Neutrophil (primary cell): ENCODE measurements around the gene TLL1.

Experiments used
- H3K27ac ChIP-seq: fragments of 200-600 bp; sonication (generic); 2 replicates; pipeline ENCODE4 v1.5.1; 2016; ENCODE audit warnings: mild to moderate bottlenecking, moderate library complexity
- H3K27me3 ChIP-seq: fragments of 200-600 bp; sonication (generic); 2 replicates; pipeline ENCODE4 v1.6.0; 2016; ENCODE audit warnings: mild to moderate bottlenecking
- H3K36me3 ChIP-seq: fragments of 200-600 bp; sonication (generic); 2 replicates; pipeline ENCODE4 v1.5.1; 2017
- H3K4me1 ChIP-seq, 2 experiments: fragments of 200-600 bp in 1 of 2; sonication (generic) in 1 of 2; 1 replicate in 1 of 2; 2 replicates in 1 of 2; pipeline versions ENCODE4 v1.5.1 to v1.6.1; 2013 to 2016; ENCODE audit warnings: low read depth in 1 of 2, low read length in 1 of 2, mild to moderate bottlenecking in 1 of 2, moderate library complexity in 1 of 2; ENCODE audit not compliant: control insufficient read depth in 1 of 2, insufficient read depth in 1 of 2
- H3K4me3 ChIP-seq, 2 experiments: fragments of 200-600 bp in 1 of 2; sonication (generic) in 1 of 2; 1 replicate in 1 of 2; 2 replicates in 1 of 2; pipeline ENCODE4 v1.5.1; 2013 to 2016; ENCODE audit warnings: low read depth in 1 of 2, low read length in 1 of 2, mild to moderate bottlenecking in 1 of 2, moderate library complexity in 1 of 2
- H3K9me3 ChIP-seq: fragments of 200-600 bp; sonication (generic); 2 replicates; pipeline ENCODE4 v1.5.1; 2016
- CTCF ChIP-seq: fragments of 200-600 bp; sonication (generic); IDR thresholded peaks from 2 replicates; pipeline ENCODE4 v1.5.1; 2016; ENCODE audit warnings: antibody characterized with exemption

The TLL1 gene

DNA sequence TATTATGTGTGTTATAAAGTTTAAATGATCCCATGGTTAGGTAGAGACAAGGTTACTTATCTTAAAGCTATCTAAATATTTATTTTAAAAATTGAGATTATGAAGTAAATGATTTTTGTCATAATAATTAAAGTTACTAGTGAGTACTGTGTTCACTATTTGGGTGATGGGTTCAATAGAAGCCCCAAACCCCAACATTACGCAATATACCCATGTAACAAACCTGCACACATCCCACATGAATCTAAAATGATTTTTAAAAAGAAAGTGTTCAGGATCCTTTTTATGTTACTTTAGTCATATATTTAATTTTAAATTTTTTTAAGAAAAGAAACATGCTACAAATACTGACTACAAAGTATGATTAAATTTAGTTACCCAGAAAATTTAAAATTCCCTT lies 193.9 kb downstream of the TLL1 start:
- Histone ChIP-seq H3K4me3 (no peak overlapping the region), H3K9me3 (no peaks in the 10 kb centered on the region), H3K27me3 (no peaks in the 10 kb centered on the region), H3K27ac (no peak overlapping the region), H3K36me3 (no peaks in the 10 kb centered on the region), H3K4me1 (no peaks in the 10 kb centered on the region)
- no peak for TF ChIP-seq CTCF

DNA sequence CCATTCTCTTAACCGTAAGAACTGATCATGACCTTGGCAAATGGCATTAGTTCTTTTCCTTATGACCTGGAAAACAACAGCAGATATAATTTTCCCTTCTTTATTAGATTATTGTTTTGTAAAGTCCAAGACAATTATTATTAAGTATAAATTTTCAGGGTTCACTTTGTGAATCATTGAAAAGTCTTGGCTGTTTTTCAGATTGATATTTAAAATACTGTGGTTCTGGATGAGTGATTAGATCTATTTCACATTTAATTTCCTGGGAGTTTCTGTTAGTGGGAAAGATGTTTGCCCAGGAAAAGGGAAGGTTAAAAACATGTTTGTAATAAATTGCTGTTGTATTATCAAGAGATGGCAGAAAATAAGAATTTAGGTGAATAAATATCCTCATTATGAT lies 194.9 kb downstream of the TLL1 start:
- Histone ChIP-seq H3K4me1 (no peaks in the 10 kb centered on the region), H3K4me3 (no peak overlapping the region), H3K27ac (no peak overlapping the region), H3K27me3 (no peaks in the 10 kb centered on the region), H3K36me3 (no peaks in the 10 kb centered on the region), H3K9me3 (no peaks in the 10 kb centered on the region)
- no peak for TF ChIP-seq CTCF

DNA sequence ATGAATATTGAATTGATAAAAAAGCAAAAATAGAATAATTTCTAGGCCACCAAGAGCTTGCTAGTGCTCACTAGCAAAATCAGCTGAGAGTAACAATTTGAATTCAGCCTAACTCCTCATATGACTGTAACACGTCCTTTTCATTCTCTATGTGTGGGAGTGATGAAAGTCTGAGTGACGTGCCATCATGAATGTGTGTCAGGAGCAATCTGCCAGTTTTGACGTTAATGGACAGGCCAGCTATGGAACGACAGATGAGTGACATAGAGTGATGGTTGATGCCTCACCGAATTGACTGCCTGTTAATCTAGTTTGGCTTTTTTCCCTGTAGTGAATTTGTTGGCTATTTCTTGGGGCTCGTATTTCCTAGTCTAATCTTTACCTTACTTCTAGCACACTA lies 200.7 kb downstream of the TLL1 start:
- H3K4me3 ChIP-seq, result no peak overlapping the region
- TF ChIP-seq CTCF, result no peak
- no peak overlapping the region for H3K27ac ChIP-seq
- no peaks in the 10 kb centered on the region for H3K4me1 ChIP-seq
- H3K9me3 ChIP-seq, result no peaks in the 10 kb centered on the region
- H3K27me3 ChIP-seq, result no peaks in the 10 kb centered on the region
- no peaks in the 10 kb centered on the region for H3K36me3 ChIP-seq

DNA sequence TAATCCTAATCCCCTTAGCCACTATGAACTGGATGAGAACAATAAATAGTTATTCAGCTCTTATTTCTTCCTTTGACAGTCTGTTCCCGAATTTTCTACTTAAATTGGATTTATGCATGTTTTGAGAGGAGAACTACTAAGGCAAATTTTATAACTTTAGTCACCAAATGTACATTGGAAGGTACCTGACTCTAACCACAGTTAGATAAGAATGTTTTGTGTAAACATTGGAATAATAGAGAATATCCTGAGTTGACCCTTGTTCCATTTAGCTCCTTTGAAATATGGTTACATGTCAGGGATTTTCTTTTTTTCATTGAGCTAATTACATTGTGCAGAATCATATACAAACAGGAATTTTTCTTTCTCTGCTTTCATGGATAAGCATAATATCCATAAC lies 202.6 kb downstream of the TLL1 start:
- H3K27me3 ChIP-seq, result no peaks in the 10 kb centered on the region
- no peaks in the 10 kb centered on the region for H3K36me3 ChIP-seq
- TF ChIP-seq CTCF, result no peak
- H3K27ac ChIP-seq, result no peak overlapping the region
- H3K4me1 ChIP-seq, result no peaks in the 10 kb centered on the region
- no peak overlapping the region for H3K4me3 ChIP-seq
- H3K9me3 ChIP-seq, result no peaks in the 10 kb centered on the region

DNA sequence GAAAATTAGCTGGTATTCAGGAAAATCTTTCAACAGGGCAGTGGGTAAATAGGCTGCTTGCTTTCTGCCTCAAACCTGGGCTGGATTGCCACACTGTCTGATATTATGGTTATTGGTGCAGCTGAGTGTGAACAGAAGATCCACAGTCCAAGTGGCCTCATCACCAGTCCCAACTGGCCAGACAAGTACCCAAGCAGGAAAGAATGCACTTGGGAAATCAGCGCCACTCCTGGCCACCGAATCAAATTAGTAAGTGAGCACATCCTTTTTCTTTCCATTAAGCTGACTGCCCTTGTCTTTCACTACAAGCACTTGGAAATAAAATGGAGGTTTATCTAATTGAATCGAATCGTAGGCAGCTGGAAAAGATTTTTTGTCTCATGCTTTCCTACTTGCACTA lies 204.7 kb downstream of the TLL1 start:
- Histone ChIP-seq H3K27ac (no peak overlapping the region), H3K4me3 (no peak overlapping the region), H3K9me3 (no peaks in the 10 kb centered on the region), H3K27me3 (no peaks in the 10 kb centered on the region), H3K36me3 (no peaks in the 10 kb centered on the region), H3K4me1 (no peaks in the 10 kb centered on the region)
- no peak for TF ChIP-seq CTCF

GRCh38 chr4:166078383-166078782 lies 205.3 kb downstream of the TLL1 start:
- no peak overlapping the region for H3K4me3 ChIP-seq
- no peak for TF ChIP-seq CTCF
- no peak overlapping the region for H3K27ac ChIP-seq
- no peaks in the 10 kb centered on the region for H3K36me3 ChIP-seq
- no peaks in the 10 kb centered on the region for H3K9me3 ChIP-seq
- H3K4me1 ChIP-seq, result no peaks in the 10 kb centered on the region
- no peaks in the 10 kb centered on the region for H3K27me3 ChIP-seq
